Activated CD4-positive, CD25-positive, alpha-beta regulatory T cell (primary cell): ENCODE results near the gene NARF.

Source experiments
- DNase-seq, 4 experiments: peaks; one replicate each; lab custom pipeline; 2025; lab: John Stamatoyannopoulos, UW

NARF gene

DNA sequence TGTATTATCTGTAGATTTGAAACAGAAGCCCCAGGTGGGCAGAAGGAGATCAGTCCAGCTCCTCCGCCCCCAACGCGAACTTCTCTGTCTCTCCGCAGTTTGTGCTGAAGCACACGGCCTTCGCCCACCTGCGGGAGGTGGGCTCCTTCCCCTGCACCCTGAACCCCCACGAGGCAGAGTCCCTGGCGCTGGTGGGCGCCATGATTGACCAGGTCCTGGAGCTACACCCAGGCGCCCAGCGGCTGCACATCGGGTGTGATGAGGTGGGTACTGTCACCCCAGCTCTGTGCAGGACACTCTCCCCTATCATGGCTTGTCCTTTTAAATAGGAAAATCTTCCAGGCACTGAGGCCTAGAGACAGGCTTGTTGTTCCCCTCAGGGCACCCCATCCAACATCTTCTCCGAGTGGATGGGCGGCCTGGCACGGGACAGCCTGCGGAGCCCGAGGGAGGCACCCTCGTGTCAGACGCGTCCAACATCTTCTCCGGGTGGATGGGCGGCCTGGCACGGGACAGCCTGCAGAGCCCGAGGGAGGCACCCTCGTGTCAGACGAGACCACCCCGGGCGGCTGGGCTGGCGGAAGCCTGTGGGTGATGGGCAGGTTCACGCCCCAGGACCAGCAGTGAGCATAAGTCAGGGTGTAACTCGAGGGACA lies 24.9 kb upstream of the NARF start:
- DNase-seq: no peak

DNA sequence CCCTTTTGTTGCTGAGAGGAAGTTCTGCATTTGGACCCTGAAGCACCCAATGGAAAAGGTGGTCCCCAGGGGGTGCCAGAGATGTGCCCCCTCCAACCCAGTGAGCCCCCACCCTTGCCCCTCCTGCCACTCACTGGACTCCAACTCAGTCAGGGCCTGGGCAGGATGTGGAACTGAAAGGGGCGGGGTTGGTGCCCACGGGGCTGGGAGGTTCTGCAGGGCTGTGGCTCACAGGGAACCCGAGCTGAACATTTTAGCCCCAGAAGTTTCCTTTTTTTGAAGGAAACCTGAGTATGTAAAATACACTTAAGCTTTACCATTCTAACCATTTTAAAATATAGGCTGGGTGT lies 24.4 kb upstream of the NARF start:
- DNase-seq: peak in 1 of 4 experiments; percentile 32

DNA sequence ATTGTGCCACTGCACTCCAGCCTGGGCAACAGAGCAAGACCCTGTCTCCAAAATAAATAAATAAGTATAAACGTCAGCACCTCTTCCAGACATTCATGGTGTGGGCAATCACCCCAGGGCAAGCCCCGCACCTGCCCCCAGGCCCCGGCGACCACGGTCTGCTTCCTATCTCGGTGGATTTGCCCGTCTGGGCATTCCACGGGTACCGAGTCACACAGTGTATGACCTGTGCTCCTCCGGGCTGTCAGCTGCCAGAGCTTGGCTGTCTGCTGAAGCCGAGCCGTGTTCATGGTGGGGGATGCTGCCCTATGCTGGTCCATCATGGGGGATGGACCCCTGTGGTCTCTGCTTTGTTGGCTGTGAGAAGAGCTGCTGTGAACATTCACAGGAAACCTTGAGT lies 23.4 kb upstream of the NARF start:
- no peak for DNase-seq

DNA sequence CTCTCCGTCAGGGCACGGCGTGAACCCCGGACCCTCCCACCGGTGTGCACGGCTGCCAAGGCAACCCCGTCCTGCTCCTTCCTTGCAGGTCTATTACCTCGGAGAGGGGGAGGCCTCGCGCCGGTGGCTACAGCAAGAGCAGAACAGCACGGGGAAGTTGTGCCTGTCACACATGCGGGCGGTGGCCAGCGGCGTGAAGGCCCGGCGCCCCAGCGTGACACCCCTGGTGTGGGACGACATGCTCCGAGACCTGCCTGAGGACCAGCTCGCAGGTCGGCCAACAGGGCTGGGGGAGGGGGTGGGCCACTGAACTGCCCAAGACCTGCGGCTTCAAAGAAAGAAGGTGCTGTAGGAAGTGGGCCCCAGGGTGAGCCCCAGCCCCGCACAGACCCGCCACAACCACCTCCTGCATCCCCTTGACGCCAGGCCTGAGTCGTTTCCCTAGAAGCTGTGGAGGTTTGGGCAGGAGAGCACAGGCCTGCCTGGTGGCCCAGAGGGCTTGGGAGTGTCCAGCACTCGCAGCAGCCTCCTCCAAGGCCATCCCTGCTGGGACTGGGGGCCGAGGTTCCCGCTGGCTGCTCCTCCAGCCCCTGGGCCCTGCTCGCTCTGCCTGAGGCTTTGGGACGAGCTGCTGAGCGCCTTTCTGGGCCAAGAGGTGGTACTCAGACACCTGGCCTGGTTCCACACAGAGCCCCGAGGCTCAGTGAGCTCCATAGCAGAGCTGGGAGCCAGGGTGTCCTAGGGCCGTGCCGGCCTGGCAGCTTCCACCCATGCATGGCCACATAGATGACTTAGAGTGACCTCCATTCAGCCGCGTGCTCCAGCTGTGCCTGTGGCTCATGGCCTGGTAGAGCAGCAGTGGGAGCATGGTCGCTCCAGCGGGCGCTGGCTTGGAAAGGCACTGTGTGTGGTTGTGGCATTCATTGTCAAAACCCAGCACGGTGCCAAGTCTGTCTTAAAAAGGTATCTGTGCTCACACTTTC lies 22.6 kb upstream of the NARF start:
- DNase-seq: no peak

DNA sequence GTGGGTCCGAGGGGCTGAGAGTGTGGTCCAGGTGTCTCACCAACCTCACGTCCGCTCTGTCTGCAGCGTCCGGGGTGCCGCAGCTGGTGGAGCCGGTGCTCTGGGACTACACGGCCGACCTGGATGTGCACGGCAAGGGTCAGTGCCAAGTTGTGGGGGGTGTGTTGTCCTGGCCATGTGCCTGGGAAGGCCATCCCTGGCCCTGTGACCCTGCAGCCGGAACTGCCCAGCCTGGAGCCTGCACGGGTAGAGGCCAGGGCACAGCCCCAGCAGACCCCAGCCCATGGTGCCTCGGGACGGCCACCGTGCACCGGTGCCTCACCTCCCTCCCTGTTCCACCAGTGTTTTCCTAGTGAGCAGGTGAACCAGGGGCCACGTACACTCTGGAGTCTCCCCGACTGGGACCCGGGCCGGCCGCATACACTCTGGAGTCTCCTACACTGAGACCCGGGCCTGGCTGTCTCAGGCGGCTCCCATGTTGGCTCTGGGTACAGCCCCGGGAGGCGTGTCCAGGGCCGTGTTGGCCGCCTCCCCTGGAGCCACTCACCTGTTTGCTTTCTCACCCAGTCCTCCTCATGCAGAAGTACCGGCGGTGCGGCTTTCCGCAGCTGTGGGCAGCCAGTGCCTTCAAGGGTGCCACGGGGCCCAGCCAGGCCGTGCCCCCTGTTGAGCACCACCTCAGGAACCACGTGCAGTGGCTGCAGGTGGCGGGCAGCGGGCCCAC lies 21.8 kb upstream of the NARF start:
- no peak for DNase-seq

DNA sequence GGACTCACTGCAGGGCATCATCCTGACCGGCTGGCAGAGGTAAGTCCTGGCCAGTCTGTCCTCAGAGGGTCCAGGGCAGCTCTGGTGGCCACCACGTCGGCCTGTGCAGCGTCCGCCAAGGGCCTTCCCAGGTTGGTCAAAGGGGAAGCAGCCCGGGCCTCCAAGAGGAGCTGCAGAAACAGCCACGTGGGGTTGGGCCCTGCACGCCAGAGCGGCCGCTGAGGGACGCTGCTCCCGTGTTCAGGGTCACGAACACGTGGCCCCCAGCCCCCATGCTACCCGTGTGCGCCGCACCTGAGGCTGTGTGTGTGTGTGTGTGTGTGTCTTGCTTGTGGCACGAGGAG lies 21.2 kb upstream of the NARF start:
- no peak for DNase-seq

DNA sequence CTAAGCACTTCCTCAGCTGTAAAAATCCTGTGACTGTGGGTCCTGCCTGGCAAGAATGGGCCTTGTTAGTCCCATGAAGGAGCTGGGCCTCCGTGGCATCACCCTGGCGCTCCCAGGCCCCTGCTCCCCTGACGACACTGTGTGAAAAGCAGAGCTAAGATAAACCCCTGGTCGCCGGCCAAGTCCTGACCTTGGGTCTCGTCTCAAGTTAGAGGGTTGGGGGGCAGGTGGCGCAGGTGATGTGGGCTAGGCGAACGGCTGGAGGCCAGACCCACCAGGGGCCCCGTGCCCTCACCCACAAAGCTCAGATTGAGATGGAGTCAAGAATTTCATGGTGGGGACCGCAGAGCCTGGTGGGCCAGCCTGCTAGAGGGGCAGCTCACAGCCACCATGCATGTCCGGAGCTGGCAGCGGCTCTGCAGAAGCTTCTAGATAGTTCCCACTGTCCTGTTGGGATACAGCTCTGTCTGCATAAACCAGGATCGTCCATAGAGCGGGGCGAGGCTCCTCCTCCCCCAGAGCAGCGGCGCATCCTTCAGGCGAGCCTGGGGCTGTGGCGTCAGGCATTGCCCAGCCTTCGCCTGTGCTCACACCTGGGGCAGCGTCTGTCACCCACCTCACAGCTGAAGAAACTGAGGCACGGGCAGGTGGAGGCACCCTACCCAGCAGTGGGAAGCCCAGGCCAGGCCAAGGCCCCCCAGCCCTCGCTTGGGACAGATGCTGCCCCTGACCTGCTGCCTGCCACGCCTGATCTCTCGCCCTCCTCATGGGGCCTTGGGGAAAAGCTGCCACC lies 19.9 kb upstream of the NARF start:
- DNase-seq: no peak

DNA sequence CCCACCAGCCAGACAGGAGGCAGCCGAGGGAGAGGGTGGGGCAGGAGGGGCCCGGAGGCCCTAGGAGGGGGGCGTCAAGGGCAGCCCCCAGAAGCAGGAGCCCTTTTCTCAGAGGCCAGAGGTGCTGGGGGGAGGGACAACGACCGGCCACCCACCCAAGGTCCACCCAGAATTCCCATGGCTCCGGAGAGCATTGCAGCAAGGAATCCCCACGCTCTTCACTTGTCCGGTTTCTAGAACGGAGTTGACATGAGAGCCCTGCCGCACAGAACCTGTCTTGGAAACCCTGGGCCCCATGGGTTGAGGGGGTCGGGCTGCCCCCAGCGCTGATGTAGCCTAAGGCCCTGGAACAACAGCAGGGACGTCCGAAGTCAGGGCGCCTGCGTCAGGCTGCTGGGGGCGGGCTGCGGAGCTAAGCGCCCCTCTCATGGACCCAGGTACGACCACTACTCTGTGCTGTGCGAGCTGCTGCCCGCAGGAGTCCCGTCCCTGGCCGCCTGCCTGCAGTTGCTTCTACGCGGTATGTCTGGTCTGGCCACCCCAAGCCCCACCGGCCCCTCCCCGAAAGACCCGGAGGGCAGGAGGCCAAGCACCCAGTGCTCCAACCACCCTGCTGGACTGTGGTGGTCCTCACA lies 19.2 kb upstream of the NARF start:
- DNase-seq: no peak

DNA sequence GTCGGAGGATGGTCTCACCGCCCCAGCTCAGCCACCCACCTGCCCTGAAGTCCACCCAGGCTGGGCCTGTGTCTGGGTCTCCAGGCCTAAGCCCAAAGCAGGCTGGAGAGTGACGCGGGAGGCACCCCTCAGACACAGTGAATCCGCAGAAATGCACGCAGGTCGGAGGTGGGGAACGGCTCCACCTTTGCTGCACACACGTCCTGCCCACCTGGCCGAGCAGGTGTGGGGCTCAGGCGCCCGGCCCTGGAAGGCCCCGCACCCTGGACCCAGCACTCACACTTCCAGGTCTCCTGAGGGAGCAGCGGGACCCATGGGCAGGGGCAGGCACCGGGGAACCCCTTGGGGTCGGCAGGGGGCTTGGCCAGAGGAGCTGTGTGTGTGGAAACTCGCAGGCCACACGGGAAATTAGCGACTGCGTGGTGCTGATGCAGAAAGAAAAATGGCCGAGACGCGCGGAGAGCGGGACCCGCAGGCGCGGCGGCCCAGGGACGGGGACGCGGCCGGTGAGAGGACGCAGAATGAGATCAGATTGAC lies 18.6 kb upstream of the NARF start:
- DNase-seq: no peak

DNA sequence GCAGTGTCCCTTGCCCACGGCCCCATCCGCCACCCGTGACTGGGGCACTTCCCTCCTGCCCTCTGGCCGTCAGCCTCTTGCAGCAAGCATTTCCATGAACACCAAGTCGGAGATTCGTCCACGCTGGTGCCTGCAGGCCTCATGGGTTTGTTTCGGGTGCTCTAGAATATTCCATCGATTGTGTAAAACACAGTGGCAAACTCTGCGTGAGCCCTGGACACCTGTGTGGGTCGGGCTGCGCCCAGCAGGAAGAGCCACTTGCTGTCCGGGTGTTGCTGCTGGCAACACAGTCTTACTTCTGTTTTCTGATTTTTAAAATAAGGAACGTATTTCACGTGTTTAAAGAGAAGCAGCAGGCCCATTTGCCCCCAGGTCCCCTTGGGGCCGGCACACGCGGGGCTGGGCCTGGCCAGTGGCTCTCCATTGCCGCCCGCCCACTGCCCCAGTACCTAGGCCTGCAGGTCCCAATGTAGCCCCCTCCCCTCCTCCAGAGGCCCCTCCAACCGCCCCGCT lies 18.0 kb upstream of the NARF start:
- no peak for DNase-seq

DNA sequence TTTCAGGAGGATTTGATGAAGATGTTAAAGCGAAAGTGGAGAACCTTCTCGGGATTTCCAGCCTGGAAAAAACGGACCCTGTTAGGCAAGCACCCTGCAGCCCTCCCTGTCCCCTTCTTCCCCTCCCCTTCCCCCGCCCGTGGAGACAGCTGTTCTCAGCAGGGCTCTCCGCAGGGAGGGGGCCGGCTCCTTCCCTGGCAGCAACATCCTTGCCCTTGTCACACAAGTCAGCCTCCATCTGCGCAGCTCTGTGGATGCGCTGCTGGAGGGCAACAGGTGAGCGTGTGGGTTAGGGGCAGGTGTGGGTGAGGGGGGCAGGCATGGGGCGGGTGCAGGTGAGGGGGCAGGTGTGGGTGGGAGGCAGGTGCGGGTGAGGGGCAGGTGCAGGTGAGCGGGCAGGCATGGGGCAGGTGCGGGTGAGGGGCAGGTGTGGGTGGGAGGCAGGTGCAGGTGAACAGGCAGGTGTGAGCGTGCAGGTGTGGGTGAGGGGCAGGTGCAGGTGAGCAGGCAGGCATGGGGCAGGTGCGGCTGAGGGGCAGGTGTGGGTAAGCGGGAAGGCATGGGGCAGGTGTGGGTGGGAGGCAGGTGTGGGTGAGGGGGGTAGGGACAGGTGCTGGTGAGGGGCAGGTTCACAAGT lies 17.4 kb upstream of the NARF start:
- no peak for DNase-seq

DNA sequence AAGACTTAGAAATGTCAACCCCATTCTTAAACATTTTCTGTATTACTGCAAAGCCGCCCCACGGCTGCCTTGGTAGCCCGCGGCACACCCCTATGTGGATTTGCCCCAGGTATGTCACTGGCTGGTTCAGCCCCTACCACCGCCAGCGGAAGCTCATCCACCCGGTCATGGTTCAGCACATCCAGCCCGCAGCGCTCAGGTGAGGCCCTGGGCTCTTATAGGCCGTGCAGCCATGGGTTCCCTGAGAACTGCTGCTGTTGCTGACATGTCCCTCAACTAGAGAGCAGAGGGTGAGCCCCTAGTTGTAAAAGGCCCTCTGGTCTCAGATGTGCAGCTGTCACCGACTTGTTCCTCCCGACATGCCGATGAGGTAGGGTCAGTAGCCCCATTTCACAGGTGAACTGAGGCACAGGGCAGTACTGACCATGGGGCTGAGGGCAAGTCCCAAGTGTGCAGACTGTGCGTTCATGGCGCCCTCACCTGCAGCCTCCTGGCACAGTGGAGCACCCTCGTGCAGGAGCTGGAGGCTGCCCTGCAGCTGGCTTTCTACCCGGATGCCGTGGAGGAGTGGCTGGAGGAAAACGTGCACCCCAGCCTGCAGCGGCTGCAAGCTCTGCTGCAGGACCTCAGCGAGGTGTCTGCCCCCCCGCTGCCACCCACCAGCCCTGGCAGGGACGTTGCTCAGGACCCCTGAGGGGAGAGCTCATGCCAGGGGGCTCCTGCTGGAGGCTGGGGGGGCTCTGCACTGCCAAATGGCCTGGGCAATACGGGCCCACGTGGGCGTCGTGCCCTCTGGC lies 16.7 kb upstream of the NARF start:
- DNase-seq: no peak

DNA sequence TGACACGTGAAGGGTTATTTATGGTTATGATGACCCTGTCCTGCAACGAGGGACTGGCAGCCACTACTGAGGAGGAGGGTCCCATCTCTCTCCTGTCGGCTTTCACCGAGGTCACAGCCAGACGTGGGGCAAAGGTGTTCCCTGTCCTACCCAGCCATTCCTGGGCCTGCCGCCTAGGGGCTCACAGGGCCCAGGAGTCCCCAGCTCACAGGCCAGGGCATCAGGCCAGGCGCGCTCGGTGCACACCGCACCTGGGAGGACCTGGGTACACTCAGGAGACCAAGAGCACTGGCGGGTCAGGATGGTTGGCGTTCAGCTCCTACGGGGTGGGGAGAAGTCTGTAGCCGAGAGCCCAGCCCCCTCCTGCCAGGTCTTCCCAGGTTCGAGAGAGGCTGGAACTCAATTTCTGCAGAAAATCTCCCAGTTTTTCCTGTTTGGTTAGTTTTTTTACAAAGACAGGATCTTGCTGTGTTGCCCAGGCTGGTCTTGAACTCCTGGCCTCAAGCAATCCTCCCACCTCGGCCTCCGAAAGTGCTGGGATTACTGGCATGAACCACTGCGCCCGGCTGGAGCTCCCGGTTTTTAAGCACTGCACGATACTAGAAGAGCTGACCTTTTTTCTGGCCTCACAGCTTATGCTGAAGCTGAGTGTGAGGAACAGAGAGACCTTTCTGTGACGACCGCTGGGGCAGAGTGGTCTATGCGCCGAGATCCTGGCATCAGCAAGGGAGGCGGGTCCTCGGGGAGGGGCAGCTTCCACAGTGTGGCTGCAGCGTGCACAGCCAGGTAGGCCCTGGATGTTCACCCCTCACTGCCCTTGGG lies 15.7 kb upstream of the NARF start:
- DNase-seq: no peak

DNA sequence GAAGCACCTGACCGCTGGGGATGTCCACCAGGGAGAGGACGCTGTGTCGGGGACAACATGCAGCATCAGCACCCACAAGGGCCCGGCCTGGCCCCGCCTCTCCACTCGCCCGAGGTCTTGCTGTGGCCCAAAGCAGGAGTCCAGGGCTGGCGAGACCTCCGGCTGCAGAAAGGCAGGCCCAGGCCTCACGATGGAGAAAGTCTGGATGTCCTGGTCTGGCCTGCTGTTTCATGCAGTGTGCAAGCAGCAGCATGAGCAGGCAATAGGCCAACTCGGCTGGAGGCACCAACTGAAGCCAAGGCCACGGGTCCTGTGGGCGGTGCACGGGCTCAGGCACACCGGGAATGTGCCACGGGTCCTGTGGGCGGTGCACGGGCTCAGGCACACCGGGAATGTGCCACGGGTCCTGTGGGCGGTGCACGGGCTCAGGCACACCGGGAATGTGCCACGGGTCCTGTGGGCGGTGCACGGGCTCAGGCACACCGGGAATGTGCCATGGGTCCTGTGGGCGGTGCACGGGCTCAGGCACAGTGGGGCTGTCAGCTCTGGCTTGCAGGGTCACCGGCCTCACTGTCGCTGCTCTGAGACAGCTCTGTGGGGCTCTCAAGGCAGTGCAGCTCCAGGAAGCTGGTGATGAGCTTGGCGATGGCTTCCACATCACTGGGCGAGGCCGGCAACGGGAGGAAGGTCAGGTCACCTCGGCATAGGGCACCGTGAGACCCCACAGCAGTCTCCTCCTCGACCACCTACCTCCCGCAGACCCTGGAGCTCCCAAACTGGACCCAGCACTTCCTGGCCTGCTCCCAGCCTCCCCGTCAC lies 14.9 kb upstream of the NARF start:
- no peak for DNase-seq

DNA sequence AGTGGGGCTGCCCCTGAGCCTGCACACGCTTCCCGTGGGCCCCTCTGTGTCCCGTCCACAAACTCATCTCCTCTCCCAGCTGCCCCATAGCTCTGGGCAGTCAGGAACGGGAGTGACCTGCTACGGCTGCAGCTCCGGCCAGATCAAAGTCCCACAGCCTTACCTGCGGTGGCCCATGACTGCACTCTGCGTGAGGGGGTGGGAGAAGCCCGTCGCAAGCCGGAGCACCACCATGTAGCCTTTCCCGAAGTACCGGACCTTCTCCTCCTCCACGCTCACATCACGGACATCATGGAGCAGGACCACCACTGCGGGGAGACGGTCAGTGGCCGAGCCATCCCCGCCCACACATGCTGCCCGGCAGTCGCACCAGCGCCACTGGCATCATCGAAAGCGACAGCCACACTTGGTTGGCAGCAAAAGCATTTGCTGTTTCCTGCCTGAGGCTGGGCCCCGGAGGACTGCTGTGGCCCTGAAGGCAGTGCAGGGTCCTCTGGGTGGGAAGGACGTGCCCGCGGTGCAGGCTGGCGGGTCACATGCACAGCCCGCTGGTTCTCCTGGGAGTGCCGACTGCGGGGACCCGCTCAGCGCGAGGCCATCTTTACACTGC lies 14.2 kb upstream of the NARF start:
- DNase-seq: no peak

DNA sequence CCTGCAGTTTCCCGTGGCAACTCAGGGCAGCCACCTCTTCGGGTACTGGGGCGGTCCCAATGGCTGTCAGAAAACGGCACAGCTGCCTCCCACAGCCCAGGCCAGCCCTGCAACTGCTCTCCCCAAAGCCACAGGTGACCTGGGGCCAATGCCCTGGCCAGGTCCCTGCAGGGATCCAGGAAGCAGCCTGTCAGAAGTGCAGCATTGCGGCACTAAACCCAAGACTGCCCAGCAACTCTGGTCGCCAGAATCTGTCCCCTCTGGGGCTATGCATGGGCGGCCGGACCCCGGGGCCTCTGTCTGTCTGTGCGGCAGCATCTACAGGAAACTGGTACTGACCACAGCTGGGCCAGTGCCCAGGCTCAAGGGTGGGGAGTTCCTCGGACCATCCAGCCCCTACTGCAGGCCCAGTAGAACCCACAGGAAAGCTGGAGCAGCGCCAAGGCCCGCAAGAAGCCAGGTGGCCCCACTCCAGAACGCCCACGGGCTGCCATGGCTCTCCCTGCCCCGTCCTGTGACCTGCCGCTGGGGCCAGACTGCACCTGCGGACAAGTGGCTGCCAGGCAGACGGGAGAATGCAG lies 13.5 kb upstream of the NARF start:
- no peak for DNase-seq

DNA sequence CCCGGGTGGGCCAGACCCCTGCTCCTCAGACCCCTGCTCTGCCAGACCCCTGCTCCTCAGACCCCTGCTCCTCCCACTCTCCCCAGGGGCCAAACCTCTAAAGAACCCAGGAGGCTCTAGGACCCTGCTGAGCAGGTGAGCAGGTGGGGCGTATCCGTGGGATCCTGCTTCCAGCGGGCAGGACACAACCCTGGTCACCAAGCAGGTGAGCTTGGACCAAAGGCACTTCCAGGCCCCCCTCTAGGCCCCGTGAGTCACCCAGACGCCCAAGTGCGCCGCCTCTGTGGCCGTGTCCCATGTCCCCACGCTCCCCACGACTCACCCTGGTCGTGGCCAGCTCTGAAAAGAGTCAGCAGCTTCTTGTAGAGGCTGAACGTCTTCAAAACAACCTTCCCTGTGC lies 13.0 kb upstream of the NARF start:
- no peak for DNase-seq
